ENCODE data around the gene DNTT.
A peak's percentile ranks its signal among the peaks of the same experiment; 100 is the strongest.

DNTT gene

DNA sequence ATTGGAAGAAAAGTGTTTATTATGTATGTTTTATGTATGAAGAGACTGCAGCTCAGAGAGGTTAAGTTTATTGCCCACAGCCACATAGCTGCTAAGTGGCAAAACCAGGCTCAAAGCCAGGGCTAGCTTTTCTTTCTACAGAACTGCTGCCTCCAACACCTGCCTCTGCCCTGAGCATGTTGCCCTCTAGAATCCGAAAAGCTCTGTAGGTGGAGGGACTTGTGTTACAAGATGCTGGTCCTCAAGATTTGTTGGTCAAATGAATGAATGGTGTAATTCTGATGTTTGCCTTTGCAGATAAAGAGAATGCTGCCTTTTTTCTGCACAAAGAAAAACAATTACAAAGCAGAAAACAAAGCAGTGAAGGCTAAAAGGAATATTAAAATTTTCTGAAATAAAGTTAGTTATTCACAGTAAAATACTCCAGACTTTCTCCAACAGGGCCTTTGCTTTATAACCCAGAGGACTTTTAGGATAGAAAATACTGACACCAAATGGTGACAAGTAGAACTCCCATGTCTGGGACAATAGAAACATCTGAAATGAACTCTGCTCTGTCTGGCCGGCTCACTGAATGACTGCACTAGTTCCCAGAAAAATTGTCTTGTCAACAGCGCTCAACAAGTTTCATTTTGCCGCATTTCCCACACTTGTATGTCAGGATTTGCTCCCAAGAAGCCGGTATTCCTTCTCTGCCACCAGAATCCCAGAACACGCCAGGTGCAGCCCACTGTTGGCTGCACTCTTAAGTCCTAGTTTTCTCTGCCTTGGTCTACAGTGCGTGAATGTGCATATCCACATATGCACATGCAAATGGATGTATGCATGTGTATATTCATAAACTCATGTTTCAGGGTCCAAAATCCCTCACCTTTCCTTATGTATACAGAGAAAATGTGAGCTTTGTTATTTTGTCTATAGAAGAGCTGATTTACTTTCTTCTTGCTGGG lies 11.0 kb upstream of the DNTT start:
- TF ChIP-seq CTCF (IDR thresholded peaks at IDR 0.05; ENCODE audit: borderline replicate concordance, insufficient read depth, low read depth, low read length): peak; percentile 52; the same call in 1 of the 2 replicates
- H3K4me3 ChIP-seq (ENCODE audit: low read depth, low read length): no peak overlapping the region

GRCh38 chr10:96295475-96295874 lies 8.8 kb upstream of the DNTT start:
- no peak for TF ChIP-seq CTCF (IDR thresholded peaks at IDR 0.05; ENCODE audit: borderline replicate concordance, insufficient read depth, low read depth, low read length)
- no peak overlapping the region for H3K4me3 ChIP-seq (ENCODE audit: low read depth, low read length)

DNA sequence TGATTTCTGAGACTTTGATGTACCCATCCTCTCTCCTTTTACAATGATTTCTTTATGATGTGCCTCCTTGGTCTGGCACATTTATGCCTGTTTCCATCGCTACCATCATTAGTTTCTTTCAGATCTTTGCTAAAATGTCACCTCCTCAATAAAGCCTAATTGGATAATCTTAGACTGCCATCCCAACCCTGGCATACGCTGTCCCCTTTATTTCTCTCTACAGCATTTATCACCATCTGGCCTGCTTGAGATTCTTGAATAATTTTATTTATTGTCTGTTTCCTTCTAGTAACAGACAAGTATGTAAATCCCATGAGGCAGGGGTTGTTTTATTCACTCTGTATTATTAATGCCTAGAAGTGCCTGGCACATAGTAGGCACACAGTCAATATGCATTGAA lies 6.7 kb upstream of the DNTT start:
- TF ChIP-seq CTCF (IDR thresholded peaks at IDR 0.05; ENCODE audit: borderline replicate concordance, insufficient read depth, low read depth, low read length): no peak
- no peak overlapping the region for H3K4me3 ChIP-seq (ENCODE audit: low read depth, low read length)

GRCh38 chr10:96298362-96298761 lies 5.9 kb upstream of the DNTT start:
- no peak for TF ChIP-seq CTCF (IDR thresholded peaks at IDR 0.05; ENCODE audit: borderline replicate concordance, insufficient read depth, low read depth, low read length)

DNA sequence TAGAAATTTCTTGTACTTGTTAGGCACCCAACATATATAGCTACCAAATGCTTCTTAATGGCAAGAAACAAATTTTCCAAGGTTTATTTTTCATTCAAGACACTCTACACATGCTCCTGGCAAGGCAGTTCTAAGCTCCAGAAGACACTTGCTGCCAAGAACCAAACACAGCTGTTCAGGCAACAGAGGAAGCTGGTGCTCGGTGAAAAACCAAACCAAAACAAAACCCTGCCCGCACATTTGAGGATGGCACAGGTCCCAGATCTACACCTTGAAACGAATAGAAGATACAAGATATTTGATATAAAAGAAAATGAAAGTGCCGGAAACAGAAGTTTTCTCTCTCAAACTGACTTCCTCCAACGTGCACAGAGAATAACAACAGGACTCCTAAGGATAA lies 4.9 kb upstream of the DNTT start:
- TF ChIP-seq CTCF (IDR thresholded peaks at IDR 0.05; ENCODE audit: borderline replicate concordance, insufficient read depth, low read depth, low read length): no peak
- no peak overlapping the region for H3K4me3 ChIP-seq (ENCODE audit: low read depth, low read length)

More at GRCh38 chr10:96298362-96298761, 5.9 kb upstream of the DNTT start:
- H3K4me3 ChIP-seq (ENCODE audit: low read depth, low read length): no peak overlapping the region

GRCh38 chr10:96301616-96302015 lies 2.6 kb upstream of the DNTT start:
- no peak for TF ChIP-seq CTCF (IDR thresholded peaks at IDR 0.05; ENCODE audit: borderline replicate concordance, insufficient read depth, low read depth, low read length)

DNA sequence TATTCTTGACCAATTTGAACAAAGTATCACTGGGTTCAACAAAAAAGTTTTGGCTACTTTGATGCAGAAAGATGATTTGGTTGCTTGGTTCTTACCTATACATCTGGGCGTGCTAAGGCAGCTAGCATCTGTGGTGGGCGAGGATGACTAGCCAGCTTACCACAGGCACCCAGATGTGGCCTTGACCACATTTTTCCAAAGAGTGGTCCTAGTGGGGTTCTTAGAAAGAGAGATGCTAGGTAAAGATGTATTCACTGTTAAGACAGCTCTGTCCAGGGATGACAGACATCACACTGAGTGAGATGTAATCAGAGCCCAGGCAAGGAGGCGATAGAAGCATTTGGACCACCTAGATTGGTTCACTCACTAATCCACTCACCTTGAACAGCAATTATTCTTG lies 785 bp downstream of the DNTT start:
- TF ChIP-seq CTCF (IDR thresholded peaks at IDR 0.05; ENCODE audit: borderline replicate concordance, insufficient read depth, low read depth, low read length): no peak
- H3K4me3 ChIP-seq (ENCODE audit: low read depth, low read length): no peak overlapping the region

More at GRCh38 chr10:96301616-96302015, 2.6 kb upstream of the DNTT start:
- H3K4me3 ChIP-seq (ENCODE audit: low read depth, low read length): no peak overlapping the region

All from GM12875 (cell line).